ENCODE results near the gene VTI1A.

DNA sequence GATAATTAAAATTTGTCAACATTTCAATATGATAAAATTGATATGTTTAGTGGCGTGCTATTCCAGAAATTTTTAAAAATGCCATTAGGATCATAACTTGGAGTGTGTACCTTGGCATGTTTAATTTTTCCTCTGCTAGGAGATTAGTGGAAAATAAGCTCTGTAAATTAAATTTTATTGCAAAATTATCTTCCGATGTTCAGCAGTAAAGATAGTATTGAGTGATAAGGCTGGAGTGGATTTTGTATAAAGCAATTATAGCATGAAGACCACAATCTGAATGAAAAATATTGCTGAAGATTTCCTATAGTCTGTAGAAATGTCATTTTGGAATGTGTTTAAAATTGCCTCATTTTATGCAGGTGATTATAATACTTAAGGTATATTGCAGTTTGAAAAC, 110.2 kb downstream of the VTI1A start:
- TF ChIP-seq POLR2A (IDR thresholded peaks at IDR 0.05) (no peak), EP300 (IDR thresholded peaks at IDR 0.05) (no peak)
- TF ChIP-seq, protein P1, sequence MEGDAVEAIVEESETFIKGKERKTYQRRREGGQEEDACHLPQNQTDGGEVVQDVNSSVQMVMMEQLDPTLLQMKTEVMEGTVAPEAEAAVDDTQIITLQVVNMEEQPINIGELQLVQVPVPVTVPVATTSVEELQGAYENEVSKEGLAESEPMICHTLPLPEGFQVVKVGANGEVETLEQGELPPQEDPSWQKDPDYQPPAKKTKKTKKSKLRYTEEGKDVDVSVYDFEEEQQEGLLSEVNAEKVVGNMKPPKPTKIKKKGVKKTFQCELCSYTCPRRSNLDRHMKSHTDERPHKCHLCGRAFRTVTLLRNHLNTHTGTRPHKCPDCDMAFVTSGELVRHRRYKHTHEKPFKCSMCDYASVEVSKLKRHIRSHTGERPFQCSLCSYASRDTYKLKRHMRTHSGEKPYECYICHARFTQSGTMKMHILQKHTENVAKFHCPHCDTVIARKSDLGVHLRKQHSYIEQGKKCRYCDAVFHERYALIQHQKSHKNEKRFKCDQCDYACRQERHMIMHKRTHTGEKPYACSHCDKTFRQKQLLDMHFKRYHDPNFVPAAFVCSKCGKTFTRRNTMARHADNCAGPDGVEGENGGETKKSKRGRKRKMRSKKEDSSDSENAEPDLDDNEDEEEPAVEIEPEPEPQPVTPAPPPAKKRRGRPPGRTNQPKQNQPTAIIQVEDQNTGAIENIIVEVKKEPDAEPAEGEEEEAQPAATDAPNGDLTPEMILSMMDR (IDR thresholded peaks at IDR 0.05), result no peak

Measured in ovary (tissue), 3 donors.